Transverse colon (tissue), 4 donors: ENCODE measurements around the gene FIZ1. TPM values are rescaled to one million over a fixed set of nuclear protein-coding genes. Genes with fewer than 3 reads are reported as not detected.
A peak's percentile ranks its signal among the peaks of the same experiment; 100 is the strongest.

ENCODE experiments used
- DNase-seq: peaks from one replicate; pipeline ENCODE4 v3.0.0-alpha.2; 2019
- H3K27ac ChIP-seq, 4 donors: fragments of 200-600 bp; sonication (generic); 2 replicates each; pipeline ENCODE4 v1.5.1; 2016 to 2018; ENCODE audit warnings: inconsistent platforms in 4 of 4
- H3K27me3 ChIP-seq: fragments of 200-600 bp; sonication (generic); 2 replicates; pipeline ENCODE4 v1.5.1; 2017; ENCODE audit warnings: inconsistent platforms
- H3K36me3 ChIP-seq, 4 donors: fragments of 200-600 bp; sonication (generic); 2 replicates each; pipeline ENCODE4 v1.5.1; 2017 to 2019; ENCODE audit warnings: inconsistent platforms in 4 of 4
- H3K4me1 ChIP-seq, 4 donors: fragments of 200-600 bp; sonication (generic); 2 replicates each; pipeline ENCODE4 v1.5.1; 2017 to 2020; ENCODE audit warnings: inconsistent platforms in 4 of 4
- H3K4me3 ChIP-seq, 4 donors: fragments of 200-600 bp; sonication (generic); 1 replicate in 1 of 4; 2 replicates in 3 of 4; pipeline versions ENCODE4 v1.5.1 to v1.6.1; 2017 to 2019; ENCODE audit warnings: inconsistent platforms in 4 of 4
- H3K9me3 ChIP-seq, 2 donors: fragments of 200-600 bp; sonication (generic); 2 replicates each; pipeline ENCODE4 v1.5.1; 2017 to 2019; ENCODE audit warnings: inconsistent platforms in 2 of 2
- CTCF ChIP-seq, 5 experiments: fragments of 200-600 bp in 3 of 5; fragments of 450-650 bp in 2 of 5; sonication (generic) in 3 of 5; IDR thresholded peaks; 1 replicate in 2 of 5; 2 replicates in 3 of 5; pipeline ENCODE4 v1.5.1; 2016 to 2017; ENCODE audit warnings: antibody characterized with exemption in 5 of 5, inconsistent platforms in 3 of 5, mild to moderate bottlenecking in 2 of 5, moderate library complexity in 1 of 5
- EP300 ChIP-seq: sonication (generic); formaldehyde crosslinking; IDR thresholded peaks from one replicate; pipeline ENCODE4 v1.6.1; 2017; ENCODE audit warnings: antibody characterized with exemption, low read depth
- POLR2A ChIP-seq: fragments of 450-650 bp; IDR thresholded peaks from one replicate; pipeline ENCODE4 v1.6.1; 2016; ENCODE audit warnings: antibody characterized with exemption, mild to moderate bottlenecking, moderate library complexity
- POLR2AphosphoS5 ChIP-seq, 3 donors: sonication (generic); formaldehyde crosslinking; IDR thresholded peaks; one replicate each; pipeline ENCODE4 v1.6.1; 2016; ENCODE audit warnings: antibody characterized with exemption in 3 of 3
- WGBS, 2 donors: methylation state at CpG; one replicate each; pipeline ENCODE4 v1.1.5; 2018; ENCODE audit warnings: low coverage in 1 of 2; 5-methylcytosine and 5-hydroxymethylcytosine counted together
- in situ Hi-C, 4 donors: fragments of 200-750 bp; cut with MboI; loops; one replicate each; pipeline versions ENCODE4 v1.15.0 to v1.15.1; 2017; ENCODE audit warnings: low sequenced_read_pairs in 3 of 4, low pct_ligation_motif_present in 1 of 4, low pct_unique_long_range_greater_than_20kb in 1 of 4
- intact Hi-C: fragments of 100-400 bp; cut with DNase I; formaldehyde crosslinking; loops from one replicate; pipeline ENCODE4 v1.15.1; 2023; ENCODE audit warnings: low total_unique reads
- total RNA-seq, 4 donors: library from RNA; depleted of rRNA; stranded (reverse); fragments of >200 nt; gene quantifications; one replicate each; pipeline ENCODE4 v1.1.0, GENCODE V29; 2016

FIZ1 gene
- total RNA-seq, 4 donors from 2014 or later = 8.5 to 137 (median 18.3) TPM

- no peak for DNase-seq
- no peak for TF ChIP-seq CTCF (IDR thresholded peaks at IDR 0.05)
- no peak for TF ChIP-seq POLR2A
- no peak for TF ChIP-seq EP300
- no peak for TF ChIP-seq POLR2AphosphoS5 (IDR thresholded peaks at IDR 0.05)
- in situ Hi-C loops = no loop called here
- peaks cover 0 to 25% (median 17%) of the 10 kb centered on the region in 4 donors for H3K4me1 ChIP-seq
- no peaks in the 10 kb centered on the region for H3K9me3 ChIP-seq
- intact Hi-C loops = loop anchor here (2.0 to 10.0 kb wide), 2 partner anchors 63 to 65 kb away; partner anchors contain the start of gene ZNF581
- H3K27me3 ChIP-seq = no peaks in the 10 kb centered on the region
- peak overlapping the region; percentile 71 to 95 (median 86) for H3K4me3 ChIP-seq
- peak overlapping the region; percentile 86 to 94 (median 90) for H3K27ac ChIP-seq
- WGBS, 2 donors = 9 to 27% methylated on average over 5 to 20 of the region's 20 CpGs
- H3K36me3 ChIP-seq = peaks cover 0 to 6% (median 0%) of the 10 kb centered on the region in 4 donors
Measured at GRCh38 chr19:55579766-55580621, 19.3 kb downstream of the FIZ1 start.

- Histone ChIP-seq H3K4me3 (peak overlapping the region in 2 of 4 donors; percentile 71 to 95), H3K27ac (peak overlapping the region in 1 of 4 donors; percentile 94)
- 93 to 95% methylated on average over 7 to 79 of the region's 90 CpGs for WGBS, 2 donors
Measured at GRCh38 chr19:55578761-55579747, 20.3 kb downstream of the FIZ1 start.

DNA sequence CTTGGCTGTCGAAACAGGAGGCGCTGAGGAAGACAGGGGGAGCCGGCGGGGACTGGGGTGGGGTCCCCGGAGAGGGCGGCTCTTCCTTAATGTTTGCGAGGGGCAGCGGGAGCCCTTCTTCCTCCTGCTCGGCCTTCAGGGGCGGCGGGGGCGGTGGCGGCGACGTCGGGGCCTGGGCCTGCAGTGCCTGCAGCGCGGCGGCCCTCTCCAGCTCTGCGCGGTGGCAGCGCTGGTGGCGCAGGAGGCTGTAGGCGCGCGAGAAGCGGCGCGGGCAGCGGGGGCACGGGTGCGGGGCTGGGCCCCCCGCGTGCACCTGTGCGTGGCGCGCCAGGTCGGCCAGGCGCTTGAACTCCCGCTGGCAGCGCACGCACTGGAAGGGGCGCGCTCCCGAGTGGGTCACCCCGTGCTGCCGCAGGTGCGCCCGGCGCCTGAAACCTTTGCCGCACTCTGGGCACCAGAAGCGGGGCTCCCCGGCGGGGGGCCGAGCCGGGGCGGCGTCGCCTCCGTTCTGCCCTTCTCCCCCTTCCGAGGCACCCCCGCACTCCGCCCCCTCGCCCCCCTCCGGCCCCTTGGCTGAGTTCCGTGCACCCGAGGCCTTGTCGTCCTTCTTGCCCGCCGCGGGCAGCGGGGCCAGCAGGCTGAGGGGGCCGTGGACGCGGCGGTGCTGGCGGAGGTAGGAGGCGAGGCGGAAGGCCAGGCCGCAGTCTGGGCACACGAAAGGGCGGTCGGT, 21.1 kb downstream of the FIZ1 start:
- TF ChIP-seq EP300 (no peak), POLR2AphosphoS5 (IDR thresholded peaks at IDR 0.05) (no peak), POLR2A (no peak), CTCF (IDR thresholded peaks at IDR 0.05) (no peak)
- H3K27me3 ChIP-seq = no peaks in the 10 kb centered on the region
- H3K4me3 ChIP-seq = no peak overlapping the region
- no peaks in the 10 kb centered on the region for H3K9me3 ChIP-seq
- peaks cover 0 to 6% (median 0%) of the 10 kb centered on the region in 4 donors for H3K36me3 ChIP-seq
- peaks cover 0 to 25% (median 17%) of the 10 kb centered on the region in 4 donors for H3K4me1 ChIP-seq
- DNase-seq = no peak
- in situ Hi-C loops = no loop called here
- no peak overlapping the region for H3K27ac ChIP-seq
- intact Hi-C loops = no loop called here
- 96% methylated on average over 57 of the region's 83 CpGs; no CpG with 5 or more reads in 1 of the 2 donors for WGBS, 2 donors

More at GRCh38 chr19:55578761-55579747, 20.3 kb downstream of the FIZ1 start:
- DNase-seq = no peak
- Histone ChIP-seq H3K9me3 (no peaks in the 10 kb centered on the region), H3K27me3 (no peaks in the 10 kb centered on the region), H3K36me3 (peaks cover 0 to 6% (median 0%) of the 10 kb centered on the region in 4 donors), H3K4me1 (peaks cover 0 to 25% (median 17%) of the 10 kb centered on the region in 4 donors)
- TF ChIP-seq POLR2AphosphoS5 (IDR thresholded peaks at IDR 0.05) (no peak), EP300 (no peak), POLR2A (no peak), CTCF (IDR thresholded peaks at IDR 0.05) (no peak)
- in situ Hi-C loops (no loop called here), intact Hi-C loops (no loop called here)
